K562 (cell line): ENCODE data around the gene TMC8. TPM values are rescaled to one million over a fixed set of nuclear protein-coding genes. Genes with fewer than 3 reads are reported as not detected.

Experiments
- ATAC-seq: fragments of 200-7000 bp; cut with Tn5 transposase; 3 replicates; pipeline ENCODE4 v1.9.1; 2020; ENCODE audit warnings: moderate library complexity
- BruUV-seq: library from RNA; stranded (reverse); fragments of 400-500 nt; replicated peaks from 2 replicates; lab custom pipeline; 2021; lab: Mats Ljungman, UMichigan
- CTCF ChIA-PET: fragments of 300-600 bp; formaldehyde crosslinking; extraction: SDS; loops from one replicate; lab custom pipeline; 2021; ENCODE audit warnings: low intra/inter-chr PET ratio; lab: Yijun Ruan, JAX
- POLR2A ChIA-PET: fragments of 300-600, 350-650 bp; sonication (Branson Sonifier 250); formaldehyde crosslinking; extraction: SDS; loops from one replicate; lab custom pipeline; 2021; ENCODE audit warnings: antibody characterized with exemption, inconsistent platforms; lab: Yijun Ruan, JAX
- DNase-seq, 4 experiments: peaks; one replicate each; pipeline versions ENCODE4 v3.0.0 to v3.0.0-alpha.2; 2011 to 2018; ENCODE audit warnings: low spot score in 3 of 4, mixed read lengths in 3 of 4; ENCODE audit errors: extremely low read depth in 1 of 4
- FAIRE-seq: peaks from 2 replicates; lab custom pipeline; 2011; peaks lifted over from hg19 to GRCh38; lab: Jason Lieb, UNC
- H2AFZ ChIP-seq: 2 replicates; pipeline ENCODE4 v1.6.0; 2011; ENCODE audit warnings: low read depth, low read length, control low read depth, inconsistent platforms
- H3K27ac ChIP-seq: fragments of 200-600 bp; 3 replicates; pipeline ENCODE4 v1.8.0; 2011; ENCODE audit warnings: low read depth, mild to moderate bottlenecking, control low read depth, inconsistent platforms, low read length, moderate library complexity, mixed read lengths; ENCODE audit errors: extremely low read depth
- H3K27me3 ChIP-seq, 2 experiments: fragments of 300-600 bp in 1 of 2; 2 replicates in 1 of 2; 3 replicates in 1 of 2; pipeline versions ENCODE4 v1.6.0 to v1.8.0; 2011; ENCODE audit warnings: inconsistent platforms in 2 of 2, low read length in 2 of 2, mild to moderate bottlenecking in 1 of 2, mixed read lengths in 1 of 2, moderate library complexity in 1 of 2; ENCODE audit not compliant: control insufficient read depth in 2 of 2, insufficient read depth in 2 of 2
- H3K36me3 ChIP-seq: fragments of 300-600 bp; 3 replicates; pipeline ENCODE4 v1.8.0; 2011; ENCODE audit warnings: mild to moderate bottlenecking, low read length, inconsistent platforms; ENCODE audit not compliant: control insufficient read depth, insufficient read depth
- H3K4me1 ChIP-seq, 2 experiments: fragments of 200-600 bp in 1 of 2; replicated peaks in 1 of 2; 2 replicates in 1 of 2; 3 replicates in 1 of 2; pipeline versions ENCODE4 v1.5.1 to v1.8.0; 2011; ENCODE audit warnings: inconsistent platforms in 2 of 2, low read length in 2 of 2, mild to moderate bottlenecking in 1 of 2, mixed read lengths in 1 of 2, moderate library complexity in 1 of 2; ENCODE audit not compliant: control insufficient read depth in 2 of 2, insufficient read depth in 2 of 2
- H3K4me2 ChIP-seq: 2 replicates; pipeline ENCODE4 v1.6.1; 2011; ENCODE audit warnings: low read length, control low read depth, inconsistent platforms, mixed read lengths; ENCODE audit not compliant: insufficient read depth
- H3K4me3 ChIP-seq: fragments of 200-600 bp; sonication (generic), shearing (Covaris generic); 2 replicates; pipeline ENCODE4 v1.5.1; 2016; ENCODE audit warnings: control low read depth, inconsistent platforms
- H3K79me2 ChIP-seq: fragments of 200-600 bp; 3 replicates; pipeline ENCODE4 v1.8.0; 2011; ENCODE audit warnings: low read length, inconsistent platforms; ENCODE audit not compliant: control insufficient read depth, insufficient read depth
- H3K9ac ChIP-seq, 2 experiments: 2 replicates each; pipeline versions ENCODE4 v1.6.0 to v1.6.1; 2011; ENCODE audit warnings: low read depth in 2 of 2, low read length in 2 of 2, control low read depth in 1 of 2, inconsistent platforms in 1 of 2, mild to moderate bottlenecking in 1 of 2, mixed read lengths in 1 of 2; ENCODE audit not compliant: insufficient read depth in 1 of 2
- H3K9me1 ChIP-seq: one replicate; pipeline ENCODE4 v1.6.0; 2011; ENCODE audit warnings: inconsistent platforms, mild to moderate bottlenecking, low read length, moderate library complexity; ENCODE audit not compliant: control insufficient read depth, insufficient read depth
- H3K9me3 ChIP-seq: replicated peaks from 2 replicates; pipeline ENCODE4 v1.5.1; 2011; ENCODE audit warnings: low read depth, low read length, inconsistent platforms; ENCODE audit not compliant: control insufficient read depth, insufficient read depth
- H4K20me1 ChIP-seq: replicated peaks from 2 replicates; pipeline ENCODE4 v1.6.1; 2011; ENCODE audit warnings: low read length, inconsistent platforms, mixed read lengths; ENCODE audit not compliant: control insufficient read depth, insufficient read depth
- COPS2 ChIP-seq: fragments of 450-650 bp; conservative IDR thresholded peaks from 2 replicates; pipeline ENCODE4 v1.6.1; 2016; ENCODE audit warnings: mild to moderate bottlenecking, moderate library complexity
- MEF2A ChIP-seq: IDR thresholded peaks from 2 replicates; pipeline ENCODE4 v1.6.1; 2011; ENCODE audit warnings: low read depth, mild to moderate bottlenecking, low read length, moderate library complexity; ENCODE audit not compliant: control insufficient read depth
- NFIC ChIP-seq: fragments of 450-650 bp; IDR thresholded peaks from 2 replicates; pipeline ENCODE4 v1.6.1; 2017; ENCODE audit warnings: mild to moderate bottlenecking, inconsistent platforms
- SPI1 ChIP-seq: IDR thresholded peaks from 2 replicates; pipeline ENCODE4 v1.6.1; 2011; ENCODE audit warnings: low read depth, low read length, control low read depth, borderline replicate concordance
- WGBS: fragments of 100-300 bp; shearing (Covaris generic); methylation state at CpG from one replicate; pipeline ENCODE4 v1.1.6; 2016; ENCODE audit warnings: low coverage, mixed read lengths; ENCODE audit not compliant: insufficient coverage; ENCODE audit errors: missing lambda C conversion rate; 5-methylcytosine and 5-hydroxymethylcytosine counted together
- in situ Hi-C: fragments of 300-500 bp; cut with MboI; formaldehyde crosslinking; loops from 4 replicates; pipeline ENCODE4 v1.15.0; 2018; ENCODE audit warnings: inconsistent platforms, mixed read lengths
- intact Hi-C: fragments of 100-400 bp; cut with micrococcal nuclease; formaldehyde crosslinking; loops from 2 replicates; pipeline ENCODE4 v1.14.2; 2022
- polyA plus RNA-seq, 8 experiments: library from polyadenylated mRNA; depleted of rRNA in 4 of 8; stranded (reverse) in 5 of 8; unstranded in 3 of 8; fragments of >200 nt; fragmentation: Nextera tagmentation in 2 of 8; fragmentation: Illumina TruSeq in 1 of 8; extraction: Ambion mirVana in 2 of 8; extraction: Trizol in 1 of 8; gene quantifications; 2 replicates each; pipeline versions ENCODE4 v1.2.1 to v1.2.3, GENCODE V29; 2011 to 2014; ENCODE audit warnings: inconsistent platforms in 1 of 8, missing spikeins in 1 of 8
- total RNA-seq, 7 experiments: library from RNA; depleted of rRNA in 6 of 7; stranded (reverse); fragments of >200 nt in 6 of 7; fragmentation: Illumina TruSeq in 2 of 7; extraction: Trizol in 2 of 7; gene quantifications; 2 replicates each; pipeline versions ENCODE4 v1.2.1 to v1.2.3, GENCODE V29; 2011 to 2021; ENCODE audit warnings: low replicate concordance in 1 of 7
- TF ChIP-seq, protein P1 (sequence below): fragments of 450-650 bp; formaldehyde crosslinking; IDR thresholded peaks from 2 replicates; pipeline ENCODE4 v1.4.0; 2020; ENCODE audit warnings: mild to moderate bottlenecking, mixed read lengths

The TMC8 gene
- total and polyA plus RNA-seq, 9 of the 15 experiments (the other 6 are each of a cell fraction or from before 2014, with no cell fraction given), result 0.13 to 10.9 (median 2.8) TPM

DNA sequence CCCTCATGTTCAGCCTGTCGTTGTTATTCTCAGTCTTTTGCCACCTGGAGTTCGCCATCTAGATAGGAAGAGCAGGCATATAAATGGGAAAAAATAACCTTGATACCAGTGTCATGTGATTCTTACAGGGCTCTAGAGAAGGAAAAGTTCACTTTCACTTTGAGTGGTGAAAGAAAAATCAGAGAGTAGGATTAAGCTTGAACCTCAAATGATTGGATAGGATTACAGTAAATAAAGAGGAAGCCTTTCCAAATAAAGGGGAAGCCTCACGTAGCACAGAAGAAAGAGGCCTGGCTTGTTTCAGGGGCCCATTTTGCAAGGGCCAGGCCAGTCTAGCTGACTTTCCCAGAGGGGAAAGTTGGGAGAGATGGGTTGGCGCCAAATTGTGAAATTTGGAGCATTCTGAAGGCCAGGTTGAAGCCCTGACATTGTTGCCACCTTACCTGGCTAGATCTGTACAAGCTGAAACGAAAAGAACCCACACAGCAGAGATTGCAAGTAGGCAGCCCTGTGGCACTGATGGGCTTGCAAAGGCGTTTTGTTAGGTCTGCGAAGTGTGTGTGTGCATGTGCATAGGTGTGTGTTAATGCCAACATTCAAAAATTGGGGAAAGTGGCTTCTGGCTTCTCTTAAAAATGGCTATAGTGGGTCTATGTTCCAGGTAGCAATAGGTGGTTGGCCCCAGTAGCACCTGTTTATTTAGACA, 40.8 kb upstream of the TMC8 start:
- DNase-seq, result no peak
- no peak overlapping the region for H3K4me3 ChIP-seq
- ChIA-PET POLR2A (interaction anchor here (1.1 kb wide), 1 partner anchor 98 kb away, joined by 3 read pairs; the partner anchor contains the start of gene AFMID), CTCF (no interaction called here)
- H3K79me2 ChIP-seq, result no peaks in the 10 kb centered on the region
- H3K27me3 ChIP-seq, result no peaks in the 10 kb centered on the region
- H3K9me3 ChIP-seq, result no peaks in the 10 kb centered on the region
- H3K4me1 ChIP-seq, result peaks cover 2 to 6% of the 10 kb centered on the region in 2 experiments; a peak in 4 of 5 replicates
- peak; percentile 32; the same call in 1 of the 2 replicates for TF ChIP-seq SPI1
- TF ChIP-seq NFIC, result no peak
- TF ChIP-seq COPS2, result no peak
- TF ChIP-seq, protein P1, sequence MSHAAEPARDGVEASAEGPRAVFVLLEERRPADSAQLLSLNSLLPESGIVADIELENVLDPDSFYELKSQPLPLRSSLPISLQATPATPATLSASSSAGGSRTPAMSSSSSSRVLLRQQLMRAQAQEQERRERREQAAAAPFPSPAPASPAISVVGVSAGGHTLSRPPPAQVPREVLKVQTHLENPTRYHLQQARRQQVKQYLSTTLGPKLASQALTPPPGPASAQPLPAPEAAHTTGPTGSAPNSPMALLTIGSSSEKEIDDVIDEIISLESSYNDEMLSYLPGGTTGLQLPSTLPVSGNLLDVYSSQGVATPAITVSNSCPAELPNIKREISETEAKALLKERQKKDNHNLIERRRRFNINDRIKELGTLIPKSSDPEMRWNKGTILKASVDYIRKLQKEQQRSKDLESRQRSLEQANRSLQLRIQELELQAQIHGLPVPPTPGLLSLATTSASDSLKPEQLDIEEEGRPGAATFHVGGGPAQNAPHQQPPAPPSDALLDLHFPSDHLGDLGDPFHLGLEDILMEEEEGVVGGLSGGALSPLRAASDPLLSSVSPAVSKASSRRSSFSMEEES, result peak; percentile 45
- TF ChIP-seq MEF2A, result no peak
- TF ChIP-seq, all 486 proteins: peak for 2
- ATAC-seq (no peak), FAIRE-seq (no peak)
- H3K9me1 ChIP-seq, result no peaks in the 10 kb centered on the region
- 64% methylated on average over 7 of the region's 7 CpGs for whole genome bisulfite sequencing
- H3K9ac ChIP-seq, result no peak overlapping the region
- in situ Hi-C loops, result no loop called here
- H3K4me2 ChIP-seq, result no peak overlapping the region
- BruUV-seq, result no TSS peak
- H3K36me3 ChIP-seq, result peaks cover 43% of the 10 kb centered on the region
- no peak overlapping the region for H2AFZ ChIP-seq
- H3K27ac ChIP-seq, result no peak overlapping the region
- intact Hi-C loops, result loop anchor here (5.0 kb wide), 1 partner anchor 98 kb away; the partner anchor contains the start of genes AFMID and TK1
- no peaks in the 10 kb centered on the region for H4K20me1 ChIP-seq
